Measurements from ENCODE around the gene SLC25A17.

- no peak for TF ChIP-seq GATA2 (IDR thresholded peaks at IDR 0.05; ENCODE audit: low read depth, low read length)
- no peak for TF ChIP-seq GATA3 (IDR thresholded peaks at IDR 0.05; ENCODE audit: low read depth, low read length)
These were observed 86.2 kb downstream of the SLC25A17 start for GRCh38 chr22:40732999-40733292.

Measured in SH-SY5Y (cell line).